ENCODE results near the gene RARRES1. TPM values are rescaled to one million over a fixed set of nuclear protein-coding genes. Genes with fewer than 3 reads are reported as not detected.

The RARRES1 gene
- total RNA-seq, 3 donors from 2014 or later: 42.7 to 72.0 (median 43.8) TPM

DNA sequence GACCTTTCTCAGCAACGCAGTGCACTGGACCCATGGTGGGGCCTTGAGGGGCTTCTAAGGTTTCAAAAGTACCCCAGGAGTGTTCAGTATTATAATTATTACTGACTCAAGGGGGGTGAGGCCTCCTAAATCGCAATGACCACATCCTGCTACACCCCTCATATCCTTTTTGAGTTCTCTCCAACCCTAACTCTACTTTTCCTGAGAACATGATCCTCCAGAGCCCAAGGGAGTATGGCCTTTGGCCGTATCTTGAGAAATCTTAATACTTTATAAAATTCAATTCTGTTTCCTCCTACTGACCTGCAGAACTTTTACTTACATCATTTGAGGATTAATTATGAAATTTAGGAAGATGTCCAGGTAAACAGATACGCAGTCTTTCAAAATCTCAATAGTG is 30.4 kb upstream of the RARRES1 start:
- TF ChIP-seq, protein P1, sequence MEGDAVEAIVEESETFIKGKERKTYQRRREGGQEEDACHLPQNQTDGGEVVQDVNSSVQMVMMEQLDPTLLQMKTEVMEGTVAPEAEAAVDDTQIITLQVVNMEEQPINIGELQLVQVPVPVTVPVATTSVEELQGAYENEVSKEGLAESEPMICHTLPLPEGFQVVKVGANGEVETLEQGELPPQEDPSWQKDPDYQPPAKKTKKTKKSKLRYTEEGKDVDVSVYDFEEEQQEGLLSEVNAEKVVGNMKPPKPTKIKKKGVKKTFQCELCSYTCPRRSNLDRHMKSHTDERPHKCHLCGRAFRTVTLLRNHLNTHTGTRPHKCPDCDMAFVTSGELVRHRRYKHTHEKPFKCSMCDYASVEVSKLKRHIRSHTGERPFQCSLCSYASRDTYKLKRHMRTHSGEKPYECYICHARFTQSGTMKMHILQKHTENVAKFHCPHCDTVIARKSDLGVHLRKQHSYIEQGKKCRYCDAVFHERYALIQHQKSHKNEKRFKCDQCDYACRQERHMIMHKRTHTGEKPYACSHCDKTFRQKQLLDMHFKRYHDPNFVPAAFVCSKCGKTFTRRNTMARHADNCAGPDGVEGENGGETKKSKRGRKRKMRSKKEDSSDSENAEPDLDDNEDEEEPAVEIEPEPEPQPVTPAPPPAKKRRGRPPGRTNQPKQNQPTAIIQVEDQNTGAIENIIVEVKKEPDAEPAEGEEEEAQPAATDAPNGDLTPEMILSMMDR (IDR thresholded peaks at IDR 0.05): no peak
- intact Hi-C loops (cut with DNase I, micrococcal nuclease): no loop called here
- Histone ChIP-seq H3K4me3 (no peak overlapping the region), H3K36me3 (ENCODE audit: low read depth) (no peaks in the 10 kb centered on the region), H3K9me3 (no peaks in the 10 kb centered on the region), H3K4me1 (ENCODE audit: low read depth) (no peaks in the 10 kb centered on the region)
- DNase-seq (no peak), ATAC-seq (no peak)

DNA sequence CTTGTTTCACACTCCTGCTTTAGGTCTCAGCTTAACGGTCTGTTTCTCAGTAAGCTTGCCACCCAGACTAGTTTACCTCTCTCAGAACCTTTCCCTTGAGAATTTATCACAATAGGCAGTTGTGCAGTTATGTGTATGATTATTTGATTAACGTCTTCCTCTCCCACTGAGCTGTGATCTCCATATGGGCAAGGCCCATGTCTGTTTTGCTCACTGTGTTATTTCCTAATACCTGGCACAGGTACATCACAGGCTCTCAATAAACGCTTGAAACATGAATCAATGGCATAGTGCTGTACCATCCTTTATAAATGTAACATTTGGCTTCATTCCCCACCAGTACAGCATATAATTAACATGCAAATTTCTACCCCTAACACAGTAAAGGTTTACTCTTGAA is 29.1 kb upstream of the RARRES1 start:
- Histone ChIP-seq H3K4me1 (ENCODE audit: low read depth) (no peaks in the 10 kb centered on the region), H3K9me3 (no peaks in the 10 kb centered on the region), H3K36me3 (ENCODE audit: low read depth) (no peaks in the 10 kb centered on the region), H3K4me3 (no peak overlapping the region)
- DNase-seq (no peak), ATAC-seq (no peak)
- intact Hi-C loops (cut with DNase I, micrococcal nuclease): no loop called here
- TF ChIP-seq, protein P1 (IDR thresholded peaks at IDR 0.05): no peak

DNA sequence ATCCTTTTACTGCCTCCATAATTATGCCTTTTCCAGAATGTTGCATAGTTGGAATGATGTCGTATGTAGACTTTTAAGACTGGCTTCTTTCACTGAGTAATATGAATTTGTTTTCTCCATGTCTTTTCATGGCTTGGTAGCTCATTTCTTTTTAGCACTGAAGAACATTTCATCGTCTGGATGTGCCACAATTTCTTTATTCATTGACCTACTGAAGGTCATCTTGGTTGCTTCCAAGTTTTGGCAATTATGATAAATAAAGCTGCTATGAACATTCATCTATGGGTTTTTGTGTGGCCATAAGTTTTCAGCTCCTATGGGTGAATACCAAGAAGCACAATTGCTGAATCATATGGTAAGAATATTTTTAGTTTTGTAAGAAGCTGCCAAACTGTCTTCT is 23.2 kb upstream of the RARRES1 start:
- H3K36me3 ChIP-seq (ENCODE audit: low read depth): no peaks in the 10 kb centered on the region
- DNase-seq (no peak), ATAC-seq (no peak)
- H3K4me1 ChIP-seq (ENCODE audit: low read depth): no peaks in the 10 kb centered on the region
- TF ChIP-seq, protein P1 (IDR thresholded peaks at IDR 0.05): no peak
- H3K4me3 ChIP-seq: no peak overlapping the region
- no peaks in the 10 kb centered on the region for H3K9me3 ChIP-seq
- intact Hi-C loops (cut with DNase I, micrococcal nuclease): no loop called here

DNA sequence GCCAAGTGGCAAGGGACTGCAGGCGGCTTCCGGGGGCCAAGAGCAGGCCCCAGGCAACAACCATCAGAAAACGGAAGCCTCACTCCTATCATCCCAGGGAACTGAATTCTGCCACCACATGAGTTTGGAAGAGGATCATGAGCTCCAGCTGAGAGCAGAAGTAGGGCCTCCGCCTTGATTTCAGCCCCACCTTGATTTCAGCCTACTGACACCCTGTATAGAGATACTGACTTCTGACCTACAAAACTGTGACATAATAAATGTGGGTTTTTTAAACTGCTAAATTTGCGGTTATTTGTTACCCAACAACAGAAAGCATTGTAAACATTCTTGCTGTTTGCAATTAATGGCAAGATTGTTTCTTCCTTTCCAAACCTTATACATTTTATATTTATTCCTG is 21.6 kb upstream of the RARRES1 start:
- no peak for ATAC-seq
- no peak for DNase-seq
- no peaks in the 10 kb centered on the region for H3K36me3 ChIP-seq (ENCODE audit: low read depth)
- no peaks in the 10 kb centered on the region for H3K4me1 ChIP-seq (ENCODE audit: low read depth)
- TF ChIP-seq, protein P1 (IDR thresholded peaks at IDR 0.05): no peak
- H3K9me3 ChIP-seq: no peaks in the 10 kb centered on the region
- intact Hi-C loops (cut with DNase I, micrococcal nuclease): no loop called here
- no peak overlapping the region for H3K4me3 ChIP-seq

DNA sequence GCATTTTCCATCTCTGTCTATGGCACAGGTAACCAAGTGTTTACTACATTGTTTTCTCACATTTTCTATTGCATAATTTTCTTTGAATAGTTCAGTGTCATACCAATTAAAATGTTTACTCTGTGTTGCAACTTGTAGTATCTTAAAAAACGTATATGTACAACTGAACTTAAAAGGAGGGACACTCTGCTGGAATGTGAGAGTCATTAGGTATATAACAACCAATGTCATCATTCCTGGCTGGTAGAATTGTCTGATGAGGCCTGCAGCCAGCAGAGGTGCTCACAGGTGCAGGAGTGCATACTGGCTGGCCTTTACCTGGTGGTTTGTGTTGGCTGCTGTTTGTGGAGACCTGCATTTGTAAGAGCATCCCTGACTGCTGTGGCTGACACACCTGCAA is 19.1 kb upstream of the RARRES1 start:
- DNase-seq (no peak), ATAC-seq (no peak)
- H3K36me3 ChIP-seq (ENCODE audit: low read depth): no peaks in the 10 kb centered on the region
- no peak overlapping the region for H3K4me3 ChIP-seq
- TF ChIP-seq, protein P1 (IDR thresholded peaks at IDR 0.05): no peak
- H3K9me3 ChIP-seq: no peaks in the 10 kb centered on the region
- intact Hi-C loops (cut with DNase I, micrococcal nuclease): no loop called here
- no peaks in the 10 kb centered on the region for H3K4me1 ChIP-seq (ENCODE audit: low read depth)

DNA sequence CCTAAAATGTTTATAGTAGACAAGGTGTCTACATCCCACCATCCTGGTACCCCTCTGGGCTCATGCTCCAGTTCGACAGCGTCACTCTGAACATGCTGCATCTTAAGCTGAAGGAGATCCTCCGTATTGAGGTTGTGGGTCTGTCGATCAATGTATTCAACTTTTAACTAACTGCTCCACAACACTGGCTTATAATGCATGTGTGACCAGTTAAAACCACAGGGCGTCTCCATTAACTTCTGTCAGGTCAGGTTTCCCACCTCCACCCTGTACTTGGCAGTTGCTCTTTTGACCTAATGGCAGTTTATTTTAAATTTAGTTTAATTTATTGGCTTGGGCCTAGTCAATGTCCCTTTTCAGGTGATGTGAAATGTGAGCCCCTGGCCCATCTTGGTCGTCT is 17.8 kb upstream of the RARRES1 start:
- ATAC-seq (no peak), DNase-seq (no peak)
- intact Hi-C loops (cut with DNase I, micrococcal nuclease): no loop called here

More for the DNA sequence above, 17.8 kb upstream of the RARRES1 start:
- Histone ChIP-seq H3K4me1 (ENCODE audit: low read depth) (no peaks in the 10 kb centered on the region), H3K4me3 (no peak overlapping the region), H3K9me3 (no peaks in the 10 kb centered on the region), H3K36me3 (ENCODE audit: low read depth) (no peaks in the 10 kb centered on the region)
- TF ChIP-seq, protein P1 (IDR thresholded peaks at IDR 0.05): no peak
